ENCODE measurements around the gene PPM1B. TPM values are rescaled to one million over a fixed set of nuclear protein-coding genes. Genes with fewer than 3 reads are reported as not detected.
"Not testable (repeated sequence)": the region's sequence is repeated elsewhere in the genome, so short reads cannot be mapped to it uniquely, and the experiment has no call there.

Gene PPM1B
- total RNA-seq, 1 experiment from 2014 or later = 33.8 TPM

DNA sequence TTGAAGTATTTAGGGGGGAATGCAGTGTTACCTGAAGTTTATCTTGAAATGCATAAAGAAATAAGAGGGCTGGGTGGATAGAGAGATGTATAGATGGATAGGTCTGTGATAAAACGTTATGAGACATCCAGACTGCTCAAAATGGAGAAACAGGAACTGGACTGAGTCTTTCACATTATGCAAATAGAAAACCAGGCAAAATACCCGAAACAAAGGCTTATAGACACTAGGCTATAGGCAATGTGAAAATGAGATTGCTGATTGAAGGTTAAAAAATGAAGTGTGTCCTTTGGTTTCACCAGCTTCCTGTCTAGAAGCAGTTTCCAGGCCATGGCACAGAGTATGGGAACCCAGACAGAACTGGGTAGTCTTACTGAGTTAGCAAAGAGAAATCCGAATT is 81.7 kb downstream of the PPM1B start:
- no peak for DNase-seq (ENCODE audit: low spot score)

DNA sequence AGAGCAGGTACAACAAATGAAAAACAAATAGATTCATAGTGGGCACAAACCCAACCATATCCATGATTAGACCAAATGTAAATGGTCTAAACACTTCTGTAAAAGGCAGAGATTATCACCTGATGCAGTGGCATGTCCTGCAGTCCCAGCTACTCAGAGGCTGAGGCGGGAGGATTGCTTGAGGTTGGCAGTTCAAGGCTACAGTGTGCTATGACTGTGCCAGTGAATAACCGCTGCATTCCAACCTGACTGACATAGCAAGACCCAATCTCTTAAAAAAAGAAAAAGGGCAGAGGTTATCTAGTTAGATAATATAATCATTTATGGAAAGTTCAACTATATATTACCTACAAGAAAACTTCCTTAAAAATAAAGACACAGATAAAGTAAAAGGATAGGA is 85.3 kb downstream of the PPM1B start:
- DNase-seq (ENCODE audit: low spot score) = no peak

- DNase-seq (ENCODE audit: low spot score) = not testable (repeated sequence)
Observed at GRCh38 chr2:44255704-44256103, 87.0 kb downstream of the PPM1B start.

- DNase-seq (ENCODE audit: low spot score) = not testable (repeated sequence)
Observed at GRCh38 chr2:44257802-44258201, 89.1 kb downstream of the PPM1B start.

DNA sequence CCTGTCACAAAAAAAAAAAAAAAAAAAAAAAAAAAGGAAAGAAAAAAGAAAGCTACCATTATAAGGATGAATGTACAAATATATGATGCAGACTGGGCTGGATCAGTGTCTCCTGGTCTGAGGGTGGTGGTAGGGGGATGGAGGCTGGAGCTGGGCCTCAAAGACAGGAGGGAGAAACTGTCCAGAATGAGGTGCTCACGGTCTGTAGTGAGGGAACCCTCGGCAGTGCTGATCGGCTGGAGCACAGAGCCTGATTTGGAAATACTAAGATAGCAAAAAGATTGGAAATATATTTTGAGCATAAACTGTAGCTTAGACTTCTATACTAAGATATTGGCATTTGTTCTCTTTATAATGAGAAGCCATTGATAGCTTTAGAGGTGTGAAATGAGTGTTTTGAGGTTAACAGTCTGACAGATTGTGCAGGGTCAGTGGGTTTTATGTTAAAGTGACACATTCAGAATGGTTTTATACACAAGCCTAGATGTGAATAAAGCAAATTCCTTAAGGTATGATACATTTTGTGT is 98.7 kb downstream of the PPM1B start:
- DNase-seq (ENCODE audit: low spot score) = no peak

DNA sequence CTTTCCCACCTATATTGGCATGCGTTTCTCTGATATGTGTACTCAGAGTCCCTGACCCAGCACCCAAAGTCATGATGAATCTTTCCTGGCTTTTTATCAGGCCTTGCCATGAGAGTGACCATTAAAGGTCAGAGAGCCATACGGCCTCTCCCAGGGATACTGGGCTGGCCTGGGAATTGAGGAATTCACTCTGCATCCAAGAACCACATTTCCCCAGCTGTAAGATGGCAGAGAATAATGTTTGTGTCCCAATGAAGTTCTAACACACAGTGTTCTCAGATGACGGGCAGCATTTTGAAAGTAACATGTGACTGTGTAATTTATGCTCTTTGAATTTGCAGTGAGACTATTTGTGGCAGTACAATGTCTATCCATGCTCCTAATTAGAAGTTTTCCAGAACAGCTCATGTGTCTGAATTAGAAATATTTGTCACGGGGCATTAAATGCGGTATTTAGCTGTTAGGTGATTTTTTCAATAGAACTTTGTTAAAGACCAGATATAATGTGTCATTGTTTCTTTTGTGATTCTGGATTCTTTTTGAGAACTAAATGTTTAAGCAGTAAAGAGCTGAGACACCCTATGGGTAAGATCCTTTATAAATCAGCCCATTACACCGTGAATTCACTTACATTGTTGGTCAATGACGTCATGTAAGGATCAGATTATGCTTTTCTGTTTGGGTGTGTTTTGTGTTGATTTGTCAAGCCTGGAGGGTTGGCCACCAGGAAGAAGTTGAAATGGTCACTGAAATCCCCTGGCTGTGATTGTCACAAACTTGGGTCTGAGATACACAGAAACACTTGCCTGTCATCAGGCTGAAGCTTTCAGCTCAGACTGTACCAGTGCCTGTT is 99.3 kb downstream of the PPM1B start:
- peak; percentile 70 for DNase-seq (ENCODE audit: low spot score)

- no peak for DNase-seq (ENCODE audit: low spot score)
Observed at GRCh38 chr2:44269831-44270230, 101.2 kb downstream of the PPM1B start.

- no peak for DNase-seq (ENCODE audit: low spot score)
Observed at GRCh38 chr2:44271296-44271695, 102.6 kb downstream of the PPM1B start.

DNA sequence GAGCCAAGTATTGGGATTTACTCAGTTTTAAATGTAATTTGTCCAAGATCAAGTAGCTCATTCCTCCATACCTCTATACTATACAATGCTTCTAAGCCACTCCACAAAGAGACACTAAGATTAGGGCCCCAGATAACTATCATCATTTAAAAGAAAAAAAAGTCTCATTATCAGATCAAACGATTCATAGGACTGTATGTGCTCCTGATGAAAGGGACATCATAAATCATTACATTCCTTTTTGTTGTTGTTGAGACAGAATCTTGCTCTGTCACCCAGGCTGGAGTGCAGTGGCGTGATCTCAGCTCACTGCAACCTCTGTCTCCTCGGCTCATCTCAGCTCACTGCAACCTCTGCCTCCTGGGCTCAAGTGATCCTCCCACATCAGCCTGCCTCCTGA is 104.4 kb downstream of the PPM1B start:
- no peak for DNase-seq (ENCODE audit: low spot score)

GRCh38 chr2:44273596-44273995 is 104.9 kb downstream of the PPM1B start:
- no peak for DNase-seq (ENCODE audit: low spot score)

DNA sequence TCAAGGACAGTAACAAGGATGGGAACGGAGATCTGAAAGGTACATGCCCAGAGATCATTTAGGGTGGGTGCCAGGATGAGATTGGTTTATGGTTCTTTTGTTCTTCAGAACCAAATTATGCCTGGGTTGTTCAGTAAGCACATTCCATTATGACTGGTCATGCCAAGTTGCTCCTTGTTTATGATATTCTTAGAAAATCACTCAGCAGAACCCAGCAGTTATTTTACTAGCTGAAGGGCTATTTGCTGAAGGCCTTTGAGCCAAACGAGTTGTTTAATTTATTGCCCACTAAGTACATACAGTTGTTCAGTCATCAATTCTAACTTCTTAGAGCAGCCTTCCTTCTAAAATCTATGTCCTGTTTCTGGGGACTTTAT is 107.2 kb downstream of the PPM1B start:
- peak; percentile 76 for DNase-seq (ENCODE audit: low spot score)

GRCh38 chr2:44277541-44277940 is 108.9 kb downstream of the PPM1B start:
- DNase-seq (ENCODE audit: low spot score) = no peak

DNA sequence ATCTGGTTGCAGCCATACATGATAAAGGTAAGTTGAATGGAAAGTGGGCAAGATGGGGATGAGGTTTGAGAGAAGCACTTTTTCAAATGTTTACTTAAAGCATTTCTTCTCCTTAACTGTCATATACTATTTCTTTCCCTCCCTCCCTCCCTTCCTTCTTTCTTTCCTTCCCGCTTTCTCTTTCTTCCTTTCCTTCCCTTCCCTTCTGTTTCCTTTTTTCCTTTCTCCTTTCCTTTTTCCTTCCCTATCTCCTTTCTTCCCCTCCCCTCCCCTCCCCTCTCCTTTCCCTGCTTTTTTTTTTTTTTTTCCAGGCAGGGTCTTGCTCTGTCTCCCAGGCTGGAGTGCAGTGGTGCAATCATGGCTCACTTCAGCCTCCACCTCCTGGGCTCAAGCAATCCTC is 112.2 kb downstream of the PPM1B start:
- no peak for DNase-seq (ENCODE audit: low spot score)

Other genes starting within 250 kb of the PPM1B start
- gene LRPPRC, start 172.9 kb upstream of the PPM1B start, total RNA-seq (2014; rRNA removed; shearing (Covaris generic)) = 66.2 and 79.8 TPM in 2 replicates
- gene SLC3A1, start 106.6 kb downstream of the PPM1B start, total RNA-seq (2014; rRNA removed; shearing (Covaris generic)) = 0.24 and 1.2 TPM in 2 replicates
- 53.9 and 62.7 TPM in 2 replicates for gene PREPL, start 192.6 kb downstream of the PPM1B start, total RNA-seq (2014; rRNA removed; shearing (Covaris generic))
- gene CAMKMT, start 193.1 kb downstream of the PPM1B start, total RNA-seq (2014; rRNA removed; shearing (Covaris generic)) = 2.1 and 16.7 TPM in 2 replicates

Data from A172 (cell line).